KOPT-K1 (cell line): ENCODE data around the gene TBC1D30.

ENCODE experiments used
- H3K27ac ChIP-seq: fragments of 200-600 bp; sonication (generic); 2 replicates; pipeline ENCODE4 v1.5.1; 2016; ENCODE audit warnings: antibody characterized with exemption, mild to moderate bottlenecking, low read depth, low read length; ENCODE audit not compliant: poor library complexity, severe bottlenecking
- H3K36me3 ChIP-seq: fragments of 200-600 bp; sonication (generic); 2 replicates; pipeline ENCODE4 v1.5.1; 2017; ENCODE audit warnings: antibody characterized with exemption, mild to moderate bottlenecking, low read length, moderate library complexity; ENCODE audit not compliant: insufficient read depth
- H3K9me3 ChIP-seq: fragments of 200-600 bp; sonication (generic); 2 replicates; pipeline ENCODE4 v1.5.1; 2017; ENCODE audit warnings: antibody characterized with exemption, low read length, mild to moderate bottlenecking; ENCODE audit not compliant: insufficient read depth, poor library complexity, severe bottlenecking

TBC1D30 gene

GRCh38 chr12:64876388-64877071 is 52.1 kb downstream of the TBC1D30 start:
- Histone ChIP-seq H3K27ac (no peak overlapping the region), H3K9me3 (no peaks in the 10 kb centered on the region)

GRCh38 chr12:64877363-64878004 is 53.0 kb downstream of the TBC1D30 start:
- H3K36me3 ChIP-seq: no peaks in the 10 kb centered on the region
- H3K9me3 ChIP-seq: no peaks in the 10 kb centered on the region
- H3K27ac ChIP-seq: no peak overlapping the region

More at GRCh38 chr12:64876388-64877071, 52.1 kb downstream of the TBC1D30 start:
- H3K36me3 ChIP-seq: no peaks in the 10 kb centered on the region

- no peak overlapping the region for H3K27ac ChIP-seq
- H3K9me3 ChIP-seq: no peaks in the 10 kb centered on the region
- no peaks in the 10 kb centered on the region for H3K36me3 ChIP-seq
These were observed 58.2 kb downstream of the TBC1D30 start for GRCh38 chr12:64882687-64883086.

- Histone ChIP-seq H3K27ac (no peak overlapping the region), H3K9me3 (no peaks in the 10 kb centered on the region), H3K36me3 (no peaks in the 10 kb centered on the region)
These were observed 59.1 kb downstream of the TBC1D30 start for GRCh38 chr12:64883264-64884163.

GRCh38 chr12:64884164-64884542 is 59.7 kb downstream of the TBC1D30 start:
- H3K27ac ChIP-seq: no peak overlapping the region
- no peaks in the 10 kb centered on the region for H3K36me3 ChIP-seq
- no peaks in the 10 kb centered on the region for H3K9me3 ChIP-seq

GRCh38 chr12:64884728-64885127 is 60.3 kb downstream of the TBC1D30 start:
- Histone ChIP-seq H3K27ac (no peak overlapping the region), H3K9me3 (no peaks in the 10 kb centered on the region)

GRCh38 chr12:64889434-64890216 is 65.2 kb downstream of the TBC1D30 start:
- Histone ChIP-seq H3K36me3 (no peaks in the 10 kb centered on the region), H3K9me3 (no peaks in the 10 kb centered on the region), H3K27ac (no peak overlapping the region)

More at GRCh38 chr12:64884728-64885127, 60.3 kb downstream of the TBC1D30 start:
- H3K36me3 ChIP-seq: no peaks in the 10 kb centered on the region

GRCh38 chr12:64890873-64891468 is 66.5 kb downstream of the TBC1D30 start:
- Histone ChIP-seq H3K36me3 (no peaks in the 10 kb centered on the region), H3K27ac (no peak overlapping the region), H3K9me3 (no peaks in the 10 kb centered on the region)

GRCh38 chr12:64891629-64892028 is 67.2 kb downstream of the TBC1D30 start:
- Histone ChIP-seq H3K9me3 (no peaks in the 10 kb centered on the region), H3K36me3 (no peaks in the 10 kb centered on the region), H3K27ac (no peak overlapping the region)

GRCh38 chr12:64892561-64892960 is 68.1 kb downstream of the TBC1D30 start:
- Histone ChIP-seq H3K27ac (no peak overlapping the region), H3K36me3 (no peaks in the 10 kb centered on the region), H3K9me3 (no peaks in the 10 kb centered on the region)

GRCh38 chr12:64893961-64894360 is 69.5 kb downstream of the TBC1D30 start:
- Histone ChIP-seq H3K27ac (no peak overlapping the region), H3K9me3 (no peaks in the 10 kb centered on the region)

GRCh38 chr12:64894827-64895475 is 70.5 kb downstream of the TBC1D30 start:
- Histone ChIP-seq H3K9me3 (no peaks in the 10 kb centered on the region), H3K36me3 (no peaks in the 10 kb centered on the region), H3K27ac (no peak overlapping the region)

More at GRCh38 chr12:64893961-64894360, 69.5 kb downstream of the TBC1D30 start:
- no peaks in the 10 kb centered on the region for H3K36me3 ChIP-seq

- H3K36me3 ChIP-seq: no peaks in the 10 kb centered on the region
- no peak overlapping the region for H3K27ac ChIP-seq
- H3K9me3 ChIP-seq: no peaks in the 10 kb centered on the region
These were observed 71.1 kb downstream of the TBC1D30 start for GRCh38 chr12:64895526-64895925.

- Histone ChIP-seq H3K36me3 (no peaks in the 10 kb centered on the region), H3K9me3 (no peaks in the 10 kb centered on the region), H3K27ac (no peak overlapping the region)
These were observed 76.1 kb downstream of the TBC1D30 start for GRCh38 chr12:64900540-64900939.
